ENCODE measurements around the gene MYLK3.
A peak's percentile ranks its signal among the peaks of the same experiment; 100 is the strongest.

MYLK3 gene

GRCh38 chr16:46693598-46693997 lies 54.5 kb downstream of the MYLK3 start:
- no peak for DNase-seq (ENCODE audit: low read depth)
- no peak for TF ChIP-seq CTCF (IDR thresholded peaks at IDR 0.05; ENCODE audit: control insufficient read depth, insufficient read depth, low read depth, low read length, missing control alignments)
- no peak overlapping the region for H3K4me3 ChIP-seq (ENCODE audit: control insufficient read depth, low read depth, low read length)

- DNase-seq (ENCODE audit: low read depth), result no peak
- H3K4me3 ChIP-seq (ENCODE audit: control insufficient read depth, low read depth, low read length), result no peak overlapping the region
- no peak for TF ChIP-seq CTCF (IDR thresholded peaks at IDR 0.05; ENCODE audit: control insufficient read depth, insufficient read depth, low read depth, low read length, missing control alignments)
Measured at GRCh38 chr16:46691726-46692125, 56.4 kb downstream of the MYLK3 start.

GRCh38 chr16:46690281-46691178 lies 57.6 kb downstream of the MYLK3 start:
- TF ChIP-seq CTCF (IDR thresholded peaks at IDR 0.05; ENCODE audit: control insufficient read depth, insufficient read depth, low read depth, low read length, missing control alignments), result no peak

GRCh38 chr16:46689365-46690280 lies 58.5 kb downstream of the MYLK3 start, which contains the start of gene ORC6:
Gene ORC6, plus strand, starts transcription at chr16:46689659. Its CDS starts 47 bp downstream, at chr16:46689706.
- DNase-seq (ENCODE audit: low read depth), result peak; percentile 82
- peak; percentile 68 for TF ChIP-seq CTCF (IDR thresholded peaks at IDR 0.05; ENCODE audit: control insufficient read depth, insufficient read depth, low read depth, low read length, missing control alignments)
- peak within 1 kb of the TSS; percentile 92 for H3K4me3 ChIP-seq (ENCODE audit: control insufficient read depth, low read depth, low read length)

More at GRCh38 chr16:46690281-46691178, 57.6 kb downstream of the MYLK3 start:
- H3K4me3 ChIP-seq (ENCODE audit: control insufficient read depth, low read depth, low read length), result peak overlapping the region; percentile 92
- DNase-seq (ENCODE audit: low read depth), result no peak

GRCh38 chr16:46688654-46689364 lies 59.3 kb downstream of the MYLK3 start, which contains the start of gene VPS35:
Gene VPS35, minus strand, starts transcription at chr16:46689178. Its CDS starts 45 bp downstream, at chr16:46689133.
- no peak for TF ChIP-seq CTCF (IDR thresholded peaks at IDR 0.05; ENCODE audit: control insufficient read depth, insufficient read depth, low read depth, low read length, missing control alignments)
- DNase-seq (ENCODE audit: low read depth), result peak; percentile 96
- H3K4me3 ChIP-seq (ENCODE audit: control insufficient read depth, low read depth, low read length), result peak within 1 kb of the TSS; percentile 92
